Small intestine (tissue), 7 donors: ENCODE measurements around the gene PCDH7. TPM values are rescaled to one million over a fixed set of nuclear protein-coding genes. Genes with fewer than 3 reads are reported as not detected.
A peak's percentile ranks its signal among the peaks of the same experiment; 100 is the strongest.

Experiments
- DNase-seq, 2 donors: peaks; one replicate each; pipeline versions ENCODE4 v3.0.0 to v3.0.0-alpha.2; 2013
- FAIRE-seq: peaks from 2 replicates; lab custom pipeline; 2012; peaks lifted over from hg19 to GRCh38; lab: Jason Lieb, UNC
- H3K27ac ChIP-seq, 3 donors: one replicate each; pipeline ENCODE4 v1.5.1; 2013; ENCODE audit warnings: low read length in 2 of 3, mild to moderate bottlenecking in 2 of 3, control low read depth in 1 of 3, inconsistent platforms in 1 of 3, low read depth in 1 of 3, moderate library complexity in 1 of 3
- H3K27me3 ChIP-seq, 3 donors: one replicate each; pipeline ENCODE4 v1.6.1; 2013; ENCODE audit warnings: low read length in 3 of 3, inconsistent platforms in 1 of 3; ENCODE audit not compliant: control insufficient read depth in 3 of 3, insufficient read depth in 3 of 3
- H3K36me3 ChIP-seq, 3 donors: one replicate each; pipeline ENCODE4 v1.6.1; 2013; ENCODE audit warnings: low read length in 3 of 3, inconsistent platforms in 1 of 3, low read depth in 1 of 3, mild to moderate bottlenecking in 1 of 3, moderate library complexity in 1 of 3; ENCODE audit not compliant: control insufficient read depth in 3 of 3, insufficient read depth in 2 of 3
- H3K4me1 ChIP-seq, 3 donors: one replicate each; pipeline ENCODE4 v1.6.1; 2013; ENCODE audit warnings: low read length in 2 of 3, inconsistent platforms in 1 of 3, low read depth in 1 of 3, mild to moderate bottlenecking in 1 of 3, moderate library complexity in 1 of 3; ENCODE audit not compliant: control insufficient read depth in 3 of 3, insufficient read depth in 2 of 3
- H3K4me3 ChIP-seq, 3 donors: one replicate each; pipeline ENCODE4 v1.5.1; 2013; ENCODE audit warnings: low read length in 3 of 3, control low read depth in 1 of 3, inconsistent platforms in 1 of 3, low read depth in 1 of 3, mild to moderate bottlenecking in 1 of 3, moderate library complexity in 1 of 3
- H3K9me3 ChIP-seq, 2 donors: one replicate each; pipeline ENCODE4 v1.6.1; 2013; ENCODE audit warnings: low read depth in 1 of 2, low read length in 1 of 2; ENCODE audit not compliant: control insufficient read depth in 2 of 2, insufficient read depth in 1 of 2
- WGBS, 3 donors: extraction: QIAGEN DNeasy Blood & Tissue Kit; methylation state at CpG; one replicate each; pipeline ENCODE4 v1.1.7; 2013; 5-methylcytosine and 5-hydroxymethylcytosine counted together
- polyA plus RNA-seq, 4 donors: library from polyadenylated mRNA; stranded (reverse) in 3 of 4; unstranded in 1 of 4; fragments of 200-250 nt in 3 of 4; fragments of 120-200 nt in 1 of 4; gene quantifications; one replicate each; pipeline versions ENCODE4 v1.2.1 to v1.2.3, GENCODE V29; 2013
- donor health status: healthy with polysubstance abuse.
- donor health status: control.
- donor health status: control.
- donor health status: Bipolar disorder and iron deficiency.
- donor health status: healthy.

PCDH7 gene
- polyA plus RNA-seq, 4 donors = under 0.01 to 2.8 (median 1.2) TPM

DNA sequence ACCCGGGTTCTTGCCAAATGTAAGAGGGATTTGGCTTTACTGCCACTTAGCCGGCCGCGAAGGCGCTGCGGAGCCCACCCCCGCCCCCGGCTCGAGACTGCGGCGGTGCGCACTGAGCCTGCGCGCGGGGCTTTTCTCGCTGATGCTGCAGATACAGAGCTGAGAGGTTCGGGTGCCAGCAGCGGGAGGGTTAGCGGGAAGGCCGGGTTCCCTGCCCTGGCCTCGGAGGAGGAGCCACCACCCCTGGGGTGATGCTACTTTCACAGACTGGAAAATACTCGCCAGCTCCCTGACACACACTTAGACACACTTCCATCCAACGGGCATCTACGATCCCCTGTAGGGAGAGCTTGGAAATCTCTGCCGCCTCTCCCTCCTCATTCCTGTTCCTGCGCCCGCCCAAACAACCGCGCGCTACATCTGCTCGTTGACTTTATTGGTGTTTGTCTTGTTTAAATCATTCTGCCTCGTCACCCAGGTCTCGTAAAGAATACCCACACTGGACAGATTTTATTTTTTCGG lies 2.1 kb upstream of the PCDH7 start:
- Histone ChIP-seq H3K27me3 (peaks cover 0 to 58% (median 17%) of the 10 kb centered on the region in 3 donors), H3K36me3 (no peaks in the 10 kb centered on the region), H3K4me3 (peak overlapping the region in 2 of 3 donors; percentile 54 to 75), H3K27ac (peak overlapping the region in 2 of 3 donors; percentile 3 to 47), H3K4me1 (peaks cover 0 to 36% (median 0%) of the 10 kb centered on the region in 3 donors), H3K9me3 (no peaks in the 10 kb centered on the region)
- FAIRE-seq (no peak), DNase-seq (peak in 1 of 2 donors; percentile 57)
- 2 to 4% (median 2%) methylated on average over 34 of the region's 34 CpGs for WGBS, 3 donors

- Histone ChIP-seq H3K27ac (peak overlapping the region in 2 of 3 donors; percentile 47 to 71), H3K9me3 (no peaks in the 10 kb centered on the region), H3K27me3 (peaks cover 0 to 66% (median 18%) of the 10 kb centered on the region in 3 donors), H3K36me3 (no peaks in the 10 kb centered on the region), H3K4me3 (peak overlapping the region in 2 of 3 donors; percentile 58 to 75), H3K4me1 (peaks cover 0 to 36% (median 0%) of the 10 kb centered on the region in 3 donors)
- WGBS, 3 donors = 1 to 4% (median 2%) methylated on average over 33 of the region's 33 CpGs
- DNase-seq (peak in 1 of 2 donors; percentile 26), FAIRE-seq (no peak)
These were observed 1.3 kb upstream of the PCDH7 start for GRCh38 chr4:30718641-30719453.

DNA sequence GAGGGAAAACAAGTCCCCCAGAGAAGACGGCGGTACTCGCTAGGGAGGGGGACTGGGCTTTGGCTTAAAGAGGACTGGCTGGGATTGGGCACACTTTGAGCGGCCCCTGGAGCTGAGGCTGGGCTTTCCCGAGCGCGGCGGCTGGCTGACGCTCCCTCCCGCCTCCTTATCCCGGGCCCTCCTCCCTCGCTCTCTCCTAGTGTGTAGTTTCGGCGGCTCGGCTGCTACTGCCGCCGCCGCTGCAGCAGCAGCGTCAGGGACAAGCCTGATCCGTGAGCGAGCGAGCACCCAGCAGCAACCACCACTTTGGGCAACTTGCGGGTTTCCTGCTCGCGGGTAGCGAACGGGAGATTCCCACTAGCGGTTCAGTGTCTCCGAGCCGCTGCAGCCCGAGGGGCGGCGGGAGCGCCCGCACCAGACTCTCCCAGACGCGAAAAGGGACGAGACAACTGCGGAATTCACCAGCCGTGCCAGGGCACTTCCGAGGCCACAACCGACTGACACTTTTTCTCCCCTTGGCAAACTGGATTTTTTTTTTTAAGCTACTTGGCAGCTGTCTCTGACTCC lies 632 bp upstream of the PCDH7 start:
- no peak for FAIRE-seq
- Histone ChIP-seq H3K27me3 (peaks cover 0 to 71% (median 18%) of the 10 kb centered on the region in 3 donors), H3K4me1 (peaks cover 0 to 36% (median 0%) of the 10 kb centered on the region in 3 donors), H3K4me3 (peak overlapping the region; percentile 19 to 75 (median 58)), H3K36me3 (no peaks in the 10 kb centered on the region), H3K27ac (peak overlapping the region in 2 of 3 donors; percentile 32 to 71), H3K9me3 (no peaks in the 10 kb centered on the region)
- peak; percentile 47 to 65 for DNase-seq
- WGBS, 3 donors = 0 to 1% (median 1%) methylated on average over 34 to 42 of the region's 42 CpGs

DNA sequence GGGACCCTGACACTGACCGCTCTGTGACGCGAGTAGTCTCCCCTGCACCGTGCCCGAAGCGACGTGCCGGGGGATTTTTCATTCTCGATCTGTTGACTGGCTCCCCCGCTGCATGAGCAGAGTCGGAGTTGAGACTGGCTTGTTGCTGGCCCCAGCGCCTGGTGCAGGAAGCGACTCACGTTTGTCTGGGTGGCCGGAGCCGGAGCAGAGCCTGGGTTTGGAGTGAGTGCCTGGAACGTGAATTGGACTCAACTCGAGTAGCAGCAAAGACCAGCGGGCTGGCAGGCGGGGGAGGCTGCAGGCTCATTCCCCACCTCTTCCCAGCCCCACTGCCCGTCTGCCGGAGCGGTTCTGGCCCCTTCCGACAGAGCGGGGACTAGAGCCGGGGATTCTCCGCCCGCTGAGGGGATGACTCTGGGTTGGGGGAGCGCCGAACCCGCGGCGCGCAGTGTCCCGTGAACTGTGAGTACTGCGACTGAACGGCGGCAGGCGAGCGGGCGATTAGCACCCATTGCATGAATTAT lies 554 bp downstream of the PCDH7 start:
- Histone ChIP-seq H3K4me1 (peaks cover 0 to 36% (median 0%) of the 10 kb centered on the region in 3 donors), H3K4me3 (peak overlapping the region; percentile 14 to 75 (median 58)), H3K36me3 (no peaks in the 10 kb centered on the region), H3K27ac (peak overlapping the region in 1 of 3 donors; percentile 46), H3K9me3 (no peaks in the 10 kb centered on the region), H3K27me3 (peaks cover 0 to 71% (median 18%) of the 10 kb centered on the region in 3 donors)
- FAIRE-seq = no peak
- DNase-seq = peak in 1 of 2 donors; percentile 26
- 1 to 2% (median 1%) methylated on average over 39 to 41 of the region's 41 CpGs for WGBS, 3 donors

- H3K27ac ChIP-seq = peak overlapping the region in 1 of 3 donors; percentile 32
- no peaks in the 10 kb centered on the region for H3K36me3 ChIP-seq
- peaks cover 0 to 36% (median 0%) of the 10 kb centered on the region in 3 donors for H3K4me1 ChIP-seq
- DNase-seq (peak; percentile 42 to 72), FAIRE-seq (no peak)
- WGBS, 3 donors = 2 to 7% (median 5%) methylated on average over 77 to 95 of the region's 95 CpGs
- peaks cover 0 to 71% (median 18%) of the 10 kb centered on the region in 3 donors for H3K27me3 ChIP-seq
- H3K4me3 ChIP-seq = peak overlapping the region; percentile 23 to 75 (median 58)
- no peaks in the 10 kb centered on the region for H3K9me3 ChIP-seq
These were observed 1.3 kb downstream of the PCDH7 start for GRCh38 chr4:30721185-30722091.

DNA sequence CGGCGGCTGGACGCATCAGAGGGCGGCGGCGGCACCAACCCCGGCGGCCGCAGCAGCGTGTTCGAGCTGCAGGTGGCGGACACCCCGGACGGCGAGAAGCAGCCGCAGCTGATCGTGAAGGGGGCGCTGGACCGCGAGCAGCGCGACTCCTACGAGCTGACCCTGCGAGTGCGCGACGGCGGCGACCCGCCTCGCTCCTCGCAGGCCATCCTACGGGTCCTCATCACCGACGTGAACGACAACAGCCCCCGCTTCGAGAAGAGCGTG lies 1.9 kb downstream of the PCDH7 start:
- Histone ChIP-seq H3K4me3 (peak overlapping the region; percentile 23 to 58 (median 51)), H3K27ac (no peak overlapping the region), H3K27me3 (peaks cover 0 to 70% (median 18%) of the 10 kb centered on the region in 3 donors), H3K4me1 (peaks cover 0 to 36% (median 0%) of the 10 kb centered on the region in 3 donors), H3K36me3 (no peaks in the 10 kb centered on the region), H3K9me3 (no peaks in the 10 kb centered on the region)
- WGBS, 3 donors = 2 to 10% (median 3%) methylated on average over 36 to 39 of the region's 39 CpGs
- FAIRE-seq (no peak), DNase-seq (no peak)

GRCh38 chr4:30722359-30723200 lies 2.4 kb downstream of the PCDH7 start:
- Histone ChIP-seq H3K4me1 (peaks cover 0 to 33% (median 0%) of the 10 kb centered on the region in 3 donors), H3K27me3 (peaks cover 0 to 65% (median 18%) of the 10 kb centered on the region in 3 donors), H3K36me3 (no peaks in the 10 kb centered on the region), H3K9me3 (no peaks in the 10 kb centered on the region), H3K27ac (peak overlapping the region in 1 of 3 donors; percentile 27), H3K4me3 (peak overlapping the region; percentile 23 to 58 (median 51))
- DNase-seq (peak in 1 of 2 donors; percentile 21), FAIRE-seq (no peak)
- 11 to 20% (median 19%) methylated on average over 77 of the region's 77 CpGs for WGBS, 3 donors
